ENCODE results near the gene PIK3AP1. TPM values are rescaled to one million over a fixed set of nuclear protein-coding genes. Genes with fewer than 3 reads are reported as not detected.

The PIK3AP1 gene
- total RNA-seq, 1 experiment from 2014 or later: 3.7 TPM

DNA sequence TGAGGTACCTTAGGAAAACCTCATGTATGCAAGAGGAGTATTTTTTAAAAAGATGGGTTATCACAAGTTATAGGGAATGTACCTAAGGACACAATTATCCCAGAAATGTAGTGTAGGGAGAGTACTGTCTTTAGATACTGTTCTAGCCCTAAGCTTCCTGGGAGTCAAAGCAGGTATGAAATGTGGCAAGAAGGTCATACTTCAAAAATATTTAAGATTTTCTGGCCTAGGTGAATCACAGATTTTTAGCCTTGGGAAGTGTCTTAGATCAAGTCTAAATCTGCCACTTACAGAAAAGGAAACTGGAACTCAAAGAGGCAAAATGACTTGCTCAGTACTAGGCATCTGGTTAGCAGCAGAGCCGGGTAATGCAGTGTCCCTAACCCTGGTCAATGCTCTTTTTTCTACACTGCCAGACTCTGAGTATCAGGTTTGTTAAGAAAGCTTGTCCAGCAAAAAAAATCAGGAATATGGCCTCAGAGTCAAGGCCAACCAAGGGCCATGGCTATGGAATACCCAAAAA is 13.9 kb downstream of the PIK3AP1 start:
- BruUV-seq (replicated peaks): no TSS peak
- Histone ChIP-seq H3K79me2 (ENCODE audit: low read length) (no peaks in the 10 kb centered on the region), H2AFZ (ENCODE audit: low read length) (no peak overlapping the region), H3K36me3 (ENCODE audit: low read depth, low read length) (no peaks in the 10 kb centered on the region), H3F3A (ENCODE audit: low read length, unreplicated experiment) (no peaks in the 10 kb centered on the region), H3K9ac (ENCODE audit: low read length) (no peak overlapping the region), H4K20me1 (ENCODE audit: low read length) (no peaks in the 10 kb centered on the region), H3K9me3 (ENCODE audit: low read length) (no peaks in the 10 kb centered on the region), H3K9me2 (replicated peaks; ENCODE audit: low read length) (no peaks in the 10 kb centered on the region), H3K4me1 (ENCODE audit: insufficient read depth, low read length) (no peaks in the 10 kb centered on the region), H3K27ac (ENCODE audit: low read length) (no peak overlapping the region), H3K4me2 (ENCODE audit: low read length) (no peak overlapping the region), H3K27me3 (ENCODE audit: low read length) (no peaks in the 10 kb centered on the region), H3K4me3 (ENCODE audit: low read length) (no peak overlapping the region)
- POLR2A ChIA-PET (ENCODE audit: unreplicated experiment): no interaction called here
- ATAC-seq (no peak), DNase-seq (no peak)
- TF ChIP-seq, protein P1, sequence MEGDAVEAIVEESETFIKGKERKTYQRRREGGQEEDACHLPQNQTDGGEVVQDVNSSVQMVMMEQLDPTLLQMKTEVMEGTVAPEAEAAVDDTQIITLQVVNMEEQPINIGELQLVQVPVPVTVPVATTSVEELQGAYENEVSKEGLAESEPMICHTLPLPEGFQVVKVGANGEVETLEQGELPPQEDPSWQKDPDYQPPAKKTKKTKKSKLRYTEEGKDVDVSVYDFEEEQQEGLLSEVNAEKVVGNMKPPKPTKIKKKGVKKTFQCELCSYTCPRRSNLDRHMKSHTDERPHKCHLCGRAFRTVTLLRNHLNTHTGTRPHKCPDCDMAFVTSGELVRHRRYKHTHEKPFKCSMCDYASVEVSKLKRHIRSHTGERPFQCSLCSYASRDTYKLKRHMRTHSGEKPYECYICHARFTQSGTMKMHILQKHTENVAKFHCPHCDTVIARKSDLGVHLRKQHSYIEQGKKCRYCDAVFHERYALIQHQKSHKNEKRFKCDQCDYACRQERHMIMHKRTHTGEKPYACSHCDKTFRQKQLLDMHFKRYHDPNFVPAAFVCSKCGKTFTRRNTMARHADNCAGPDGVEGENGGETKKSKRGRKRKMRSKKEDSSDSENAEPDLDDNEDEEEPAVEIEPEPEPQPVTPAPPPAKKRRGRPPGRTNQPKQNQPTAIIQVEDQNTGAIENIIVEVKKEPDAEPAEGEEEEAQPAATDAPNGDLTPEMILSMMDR (conservative IDR thresholded peaks at IDR 0.05; ENCODE audit: low read depth, low read length): no peak
- TF ChIP-seq EZH2phosphoT487 (IDR thresholded peaks at IDR 0.05; ENCODE audit: borderline replicate concordance, low read length): no peak
- no peak for TF ChIP-seq EZH2 (IDR thresholded peaks at IDR 0.05; ENCODE audit: low read length, unreplicated experiment)
- CTCF ChIA-PET: no interaction called here
- intact Hi-C loops (cut with micrococcal nuclease): no loop called here

DNA sequence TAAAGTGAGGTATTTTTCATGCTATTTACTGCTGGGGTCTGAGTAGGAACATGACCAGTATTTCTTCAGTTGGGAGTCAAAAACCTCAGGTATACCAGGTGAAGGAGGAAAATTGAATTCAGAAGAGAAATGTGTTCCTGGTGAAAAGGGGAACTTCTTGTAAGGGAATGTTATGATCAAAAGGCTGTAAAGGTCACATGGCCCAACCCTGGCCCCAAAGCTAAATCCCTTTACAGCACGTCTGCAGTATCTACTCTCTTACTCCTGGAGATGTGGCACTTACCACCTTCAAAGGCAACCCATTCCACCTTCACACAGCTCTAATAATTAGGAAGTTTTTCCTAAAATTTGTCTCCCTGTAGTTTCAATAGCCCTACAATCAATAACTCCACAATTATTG is 15.2 kb downstream of the PIK3AP1 start:
- H3K4me1 ChIP-seq (ENCODE audit: insufficient read depth, low read length): no peaks in the 10 kb centered on the region
- H3K9me3 ChIP-seq (ENCODE audit: low read length): no peaks in the 10 kb centered on the region
- H2AFZ ChIP-seq (ENCODE audit: low read length): no peak overlapping the region
- no peaks in the 10 kb centered on the region for H3K9me2 ChIP-seq (replicated peaks; ENCODE audit: low read length)
- DNase-seq: no peak
- CTCF ChIA-PET: no interaction called here
- POLR2A ChIA-PET (ENCODE audit: unreplicated experiment): interaction anchor here (0.7 kb wide), 1 partner anchor 415 kb away, joined by 12 read pairs; no protein-coding TSS in a partner anchor
- no peak overlapping the region for H3K4me2 ChIP-seq (ENCODE audit: low read length)
- H3K9ac ChIP-seq (ENCODE audit: low read length): no peak overlapping the region
- intact Hi-C loops (cut with micrococcal nuclease): no loop called here
- BruUV-seq (replicated peaks): no TSS peak
- no peak overlapping the region for H3K27ac ChIP-seq (ENCODE audit: low read length)
- TF ChIP-seq, protein P1 (conservative IDR thresholded peaks at IDR 0.05; ENCODE audit: low read depth, low read length): no peak
- TF ChIP-seq EZH2phosphoT487 (IDR thresholded peaks at IDR 0.05; ENCODE audit: borderline replicate concordance, low read length): no peak
- TF ChIP-seq EZH2 (IDR thresholded peaks at IDR 0.05; ENCODE audit: low read length, unreplicated experiment): no peak
- no peak for ATAC-seq
- no peaks in the 10 kb centered on the region for H3F3A ChIP-seq (ENCODE audit: low read length, unreplicated experiment)
- no peaks in the 10 kb centered on the region for H3K36me3 ChIP-seq (ENCODE audit: low read depth, low read length)
- H3K4me3 ChIP-seq (ENCODE audit: low read length): no peak overlapping the region
- H3K27me3 ChIP-seq (ENCODE audit: low read length): no peaks in the 10 kb centered on the region
- H4K20me1 ChIP-seq (ENCODE audit: low read length): no peaks in the 10 kb centered on the region
- no peaks in the 10 kb centered on the region for H3K79me2 ChIP-seq (ENCODE audit: low read length)

DNA sequence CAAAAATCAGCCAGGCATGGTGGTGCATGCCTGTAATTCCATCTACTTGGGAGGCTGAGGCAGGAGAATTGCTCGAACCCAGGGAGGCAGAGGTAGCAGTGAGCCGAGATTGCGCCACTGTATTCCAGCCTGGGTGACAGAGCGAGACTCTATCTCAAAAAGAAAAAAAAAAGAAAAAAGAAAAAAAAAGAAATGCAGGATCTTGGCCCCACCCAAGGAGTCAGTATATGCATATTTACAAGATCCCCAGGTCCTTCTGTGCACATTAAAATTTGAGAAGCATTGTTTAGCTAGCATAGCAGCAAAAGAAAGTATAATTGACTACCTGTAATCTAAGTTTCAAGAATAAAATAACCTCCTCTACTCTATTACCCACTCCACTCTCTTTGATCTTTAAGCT is 15.8 kb downstream of the PIK3AP1 start:
- intact Hi-C loops (cut with micrococcal nuclease): no loop called here
- Histone ChIP-seq H4K20me1 (ENCODE audit: low read length) (no peaks in the 10 kb centered on the region), H3K9me3 (ENCODE audit: low read length) (no peaks in the 10 kb centered on the region), H3K36me3 (ENCODE audit: low read depth, low read length) (no peaks in the 10 kb centered on the region), H3K9ac (ENCODE audit: low read length) (no peak overlapping the region), H3K4me2 (ENCODE audit: low read length) (no peak overlapping the region), H2AFZ (ENCODE audit: low read length) (no peak overlapping the region), H3K27ac (ENCODE audit: low read length) (no peak overlapping the region), H3K27me3 (ENCODE audit: low read length) (no peaks in the 10 kb centered on the region), H3K79me2 (ENCODE audit: low read length) (no peaks in the 10 kb centered on the region), H3K4me3 (ENCODE audit: low read length) (no peak overlapping the region), H3K9me2 (replicated peaks; ENCODE audit: low read length) (no peaks in the 10 kb centered on the region), H3F3A (ENCODE audit: low read length, unreplicated experiment) (no peaks in the 10 kb centered on the region), H3K4me1 (ENCODE audit: insufficient read depth, low read length) (no peaks in the 10 kb centered on the region)
- BruUV-seq (replicated peaks): no TSS peak
- no peak for ATAC-seq
- ChIA-PET POLR2A (ENCODE audit: unreplicated experiment) (no interaction called here), CTCF (no interaction called here)
- DNase-seq: no peak
- TF ChIP-seq EZH2phosphoT487 (IDR thresholded peaks at IDR 0.05; ENCODE audit: borderline replicate concordance, low read length): no peak
- no peak for TF ChIP-seq EZH2 (IDR thresholded peaks at IDR 0.05; ENCODE audit: low read length, unreplicated experiment)
- TF ChIP-seq, protein P1 (conservative IDR thresholded peaks at IDR 0.05; ENCODE audit: low read depth, low read length): no peak

Measured in PC-3 (cell line).